Erythroblast (primary cell): Measurements from ENCODE around the gene ISLR2.

Source experiments
- GATA1 ChIP-seq: IDR thresholded peaks from 2 replicates; pipeline ENCODE4 v1.6.1; 2011; ENCODE audit warnings: low read depth, mild to moderate bottlenecking, control low read depth, low read length, moderate library complexity
- POLR2A ChIP-seq: IDR thresholded peaks from 2 replicates; pipeline ENCODE4 v1.6.1; 2011; ENCODE audit warnings: mild to moderate bottlenecking, low read length

DNA sequence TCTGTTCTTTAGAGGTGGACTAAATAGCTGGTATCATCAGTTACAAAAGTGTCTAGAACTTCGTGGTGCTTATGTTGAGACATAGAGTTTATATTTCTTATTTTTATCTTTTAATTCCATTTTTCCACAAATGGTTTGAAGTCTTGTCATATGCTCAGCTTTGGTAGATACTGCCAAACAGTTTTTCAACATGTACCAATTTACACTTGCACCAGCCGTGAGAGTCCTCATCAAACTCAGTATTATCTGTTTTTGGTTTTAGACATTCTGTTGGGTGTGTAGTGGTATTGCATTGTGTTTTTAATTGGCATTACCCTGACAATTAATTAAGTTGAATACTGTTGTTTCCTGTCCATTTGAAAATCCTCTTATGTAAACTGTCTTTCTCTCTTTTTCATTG, 16.7 kb downstream of the ISLR2 start:
- no peak for TF ChIP-seq POLR2A
- TF ChIP-seq GATA1, result no peak
